NOMO-1 treated with DMSO at 0.1 percent for 48 hours (cell line): ENCODE results near the gene BRMS1L.
A peak's percentile ranks its signal among the peaks of the same experiment; 100 is the strongest.

Source experiments
- DNase-seq: peaks from one replicate; lab custom pipeline; 2025; ENCODE audit not compliant: unreplicated experiment; lab: John Stamatoyannopoulos, UW

Gene BRMS1L

DNA sequence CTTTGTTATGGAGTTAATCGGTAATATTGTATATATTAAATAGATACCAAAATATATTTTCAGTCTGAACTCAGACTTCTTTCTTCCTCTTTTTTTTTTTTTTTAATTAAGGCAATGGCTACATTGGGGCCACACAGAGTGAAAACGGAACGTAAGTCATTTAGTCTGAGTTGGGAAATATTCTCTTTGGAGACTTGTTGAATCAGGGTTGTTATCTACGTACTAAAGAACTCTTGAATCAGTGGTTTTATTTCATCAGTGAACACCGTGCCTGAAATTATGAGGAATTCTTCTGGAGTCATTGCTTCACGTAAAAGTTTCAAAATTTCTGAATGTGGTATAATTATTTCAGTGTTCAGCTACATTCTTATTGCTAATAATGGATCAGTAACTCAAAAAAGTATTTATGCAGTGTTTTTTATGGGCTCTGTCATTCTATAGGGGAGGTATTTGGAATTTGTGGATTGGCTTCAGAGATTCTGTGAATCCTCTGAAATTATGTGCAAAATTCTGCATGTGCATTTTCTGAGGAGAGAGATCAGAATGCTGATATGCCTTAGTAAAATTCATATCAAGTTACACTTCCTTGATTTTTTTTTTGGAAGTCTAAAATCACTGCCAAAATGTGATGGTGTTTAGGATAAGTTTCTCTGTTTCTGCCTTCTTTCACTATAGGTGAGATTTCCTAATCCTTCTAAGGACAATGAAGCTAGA lies 39.6 kb downstream of the BRMS1L start:
- peak; percentile 91 for DNase-seq

DNA sequence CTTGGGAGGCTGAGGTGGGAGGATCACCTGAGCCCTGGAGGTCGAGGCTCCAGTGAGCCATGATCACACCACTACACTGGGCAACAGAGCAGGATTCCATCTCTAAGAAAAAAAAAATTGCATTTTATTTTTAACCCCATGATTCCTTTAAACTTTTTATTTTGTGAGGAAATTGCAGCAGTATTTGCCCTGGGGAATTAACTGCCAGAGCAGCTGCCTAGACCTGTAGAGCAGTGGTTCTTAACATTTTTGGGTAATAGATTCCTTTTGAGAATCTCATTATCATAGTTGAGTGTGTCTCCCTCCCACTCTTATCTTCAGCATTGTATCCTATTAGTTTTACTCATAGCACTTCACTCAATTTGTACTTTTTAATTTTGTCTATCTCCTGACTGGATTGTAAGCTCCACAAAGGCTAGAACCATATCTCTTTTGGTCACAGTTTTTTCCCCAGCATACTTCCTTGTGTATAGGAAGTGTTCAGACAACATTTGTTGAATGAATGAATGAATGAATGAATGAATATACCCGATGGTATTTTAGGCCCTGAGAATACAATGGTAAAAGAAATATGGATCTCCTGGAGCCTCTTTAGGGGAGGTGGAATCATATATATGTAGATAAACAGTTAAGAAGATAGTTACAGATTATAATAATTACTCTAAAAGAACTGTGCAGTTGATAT lies 40.6 kb downstream of the BRMS1L start:
- DNase-seq = no peak

DNA sequence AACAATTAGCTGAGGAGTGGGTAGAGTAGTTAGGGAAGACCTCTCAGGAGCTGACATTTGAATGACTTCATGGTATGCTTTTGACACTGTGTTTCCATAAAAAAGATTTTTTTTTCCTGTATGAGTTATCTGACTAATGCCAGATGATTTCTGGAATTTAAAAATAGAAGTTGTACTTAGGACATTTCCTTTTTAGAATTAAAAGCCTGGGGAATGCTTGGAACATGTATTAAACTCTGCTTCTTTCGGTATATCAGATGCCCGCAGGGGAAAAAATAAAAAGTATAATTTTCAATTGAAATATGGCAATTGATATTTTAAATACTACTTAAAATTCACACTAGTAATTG lies 41.1 kb downstream of the BRMS1L start:
- no peak for DNase-seq

DNA sequence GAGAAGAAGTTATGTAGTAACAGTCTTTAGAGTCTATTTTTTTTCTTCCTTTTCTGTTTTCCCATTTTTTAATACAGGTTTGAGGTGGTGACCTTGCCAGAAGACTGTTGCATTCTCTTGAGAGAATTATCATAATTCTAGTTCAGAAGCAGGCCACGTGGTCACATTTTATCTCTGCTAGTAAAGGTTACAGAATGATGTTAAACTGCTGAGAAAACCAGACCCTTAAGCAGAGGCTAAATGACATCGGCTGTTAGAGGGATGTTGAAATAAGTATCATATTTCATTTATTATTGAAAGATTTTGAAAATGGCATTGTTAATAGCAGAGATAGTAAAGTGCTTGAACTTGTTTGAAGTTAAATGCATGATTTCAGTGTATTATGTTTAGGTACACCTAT lies 49.2 kb downstream of the BRMS1L start:
- no peak for DNase-seq

DNA sequence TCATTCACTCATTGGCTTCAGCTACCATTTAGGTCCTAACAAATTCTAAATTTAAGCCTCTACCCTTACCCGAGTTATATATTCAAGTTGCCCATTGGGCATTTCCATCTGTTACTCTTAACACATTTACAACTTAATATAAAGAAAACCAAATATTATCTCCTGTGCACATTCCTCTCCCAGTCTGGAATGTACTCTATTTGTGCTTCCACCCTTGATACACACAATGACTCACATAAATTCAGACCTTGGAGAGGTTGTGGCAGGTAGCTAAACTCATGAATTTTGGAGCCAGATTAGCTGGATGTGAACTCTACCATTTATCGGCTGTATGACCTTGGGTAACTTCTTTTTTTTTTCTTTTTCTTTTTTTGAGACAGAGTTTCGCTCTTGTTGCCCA lies 51.1 kb downstream of the BRMS1L start:
- no peak for DNase-seq

DNA sequence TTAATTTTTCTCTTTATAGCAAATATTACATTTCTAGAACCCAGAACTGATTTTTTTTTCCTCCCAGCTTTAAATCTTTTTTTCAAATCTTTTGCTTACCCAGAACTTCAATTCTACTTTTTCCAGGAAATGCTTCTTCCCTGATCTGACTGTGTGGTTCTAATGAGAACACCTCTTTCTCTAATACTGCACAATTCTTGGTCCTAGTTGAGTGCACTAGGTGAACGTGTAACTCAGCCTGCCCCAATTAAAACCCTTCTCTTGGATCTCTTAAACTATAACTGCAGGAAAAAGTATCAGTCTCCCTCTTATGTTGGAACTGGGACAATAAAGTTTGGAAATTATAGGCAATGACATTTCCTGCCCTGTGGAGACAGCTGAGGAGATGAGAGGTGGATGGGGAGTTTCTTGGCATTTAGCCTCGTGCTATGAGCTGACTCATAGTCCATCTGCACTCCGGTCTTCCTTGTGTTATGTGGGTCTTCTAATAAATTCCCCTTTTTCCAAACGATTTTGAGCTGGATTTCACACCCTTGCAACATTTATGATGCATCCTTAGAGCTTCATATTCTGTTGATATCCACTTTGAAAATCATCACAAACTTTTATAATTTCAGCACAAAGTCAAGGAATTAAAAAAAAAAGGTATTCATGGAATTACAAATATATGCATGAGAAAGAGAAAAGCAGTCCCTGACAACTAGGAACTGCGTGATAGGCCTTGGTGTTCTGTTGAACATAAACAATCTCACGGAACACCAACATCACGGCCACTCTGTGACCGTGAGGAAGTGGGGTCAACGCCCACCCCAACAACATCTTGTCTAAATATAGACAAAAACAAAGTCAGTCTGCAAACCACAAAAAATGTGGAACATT lies 52.4 kb downstream of the BRMS1L start:
- DNase-seq = no peak

DNA sequence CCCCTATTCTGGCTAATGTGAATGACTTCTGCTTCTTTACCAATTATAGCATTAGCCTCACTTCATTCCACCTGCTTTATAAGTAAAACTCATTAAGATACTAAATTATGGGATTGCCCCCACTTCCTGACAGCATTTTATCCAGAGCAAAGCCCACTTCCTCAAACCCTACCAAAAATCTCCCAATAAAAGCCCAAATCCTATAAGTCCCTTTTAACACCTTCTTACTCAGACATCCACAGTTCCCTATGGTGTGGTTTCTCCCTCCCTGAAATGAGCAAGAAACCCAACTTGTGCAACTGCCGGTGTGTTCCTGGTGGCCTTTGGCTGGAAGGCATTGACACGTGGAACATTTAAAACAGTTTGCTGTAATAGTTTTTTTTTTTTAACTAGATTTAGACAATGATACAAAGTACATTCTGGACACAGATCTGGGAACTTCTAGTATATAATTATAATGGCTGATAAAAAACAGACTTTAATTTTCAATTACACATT lies 53.1 kb downstream of the BRMS1L start:
- DNase-seq = peak; percentile 42

DNA sequence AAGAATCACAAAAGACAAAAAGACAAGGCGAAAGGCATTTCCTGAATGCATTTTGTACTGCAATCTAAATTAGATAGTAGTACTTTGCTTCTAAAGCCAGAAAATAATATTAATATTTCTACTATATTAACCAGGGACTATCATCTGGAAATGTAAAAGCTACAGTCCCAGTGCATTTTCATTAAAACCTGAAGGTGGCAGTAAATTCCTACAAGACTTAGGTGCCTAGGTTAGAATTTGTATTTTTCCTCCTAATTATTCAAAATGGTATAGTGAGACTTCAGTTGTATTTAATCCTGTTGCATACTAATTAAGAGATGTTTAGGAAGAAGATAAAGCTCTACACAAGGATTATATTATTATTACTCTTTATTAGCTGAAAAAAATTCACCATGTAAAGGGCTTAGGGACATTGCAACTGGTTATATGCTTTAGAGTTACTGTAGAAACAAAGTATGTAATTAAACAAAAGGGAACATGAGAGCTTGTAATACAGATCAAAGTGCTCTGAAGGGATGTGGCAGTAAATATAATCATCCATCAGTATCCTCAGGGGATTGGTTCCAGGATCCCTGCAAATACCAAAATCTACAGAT lies 53.6 kb downstream of the BRMS1L start:
- no peak for DNase-seq

DNA sequence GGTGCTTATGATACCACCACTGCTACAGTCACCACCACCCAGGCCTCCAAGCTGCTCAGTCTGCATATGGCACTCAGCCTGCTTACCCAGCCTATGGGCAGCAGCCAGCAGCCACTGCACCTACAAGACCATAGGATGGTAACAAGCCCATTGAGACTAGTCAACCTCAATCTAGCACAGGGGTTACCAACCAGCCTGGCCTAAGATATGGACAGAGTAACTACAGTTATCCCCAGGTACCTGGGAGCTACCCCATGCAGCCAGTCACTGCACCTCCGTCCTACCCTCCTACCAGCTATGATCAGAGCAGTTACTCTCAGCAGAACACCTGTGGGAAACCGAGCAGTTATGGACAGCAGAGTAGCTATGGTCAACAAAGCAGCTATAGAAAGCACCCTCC lies 55.1 kb downstream of the BRMS1L start:
- DNase-seq = no peak

DNA sequence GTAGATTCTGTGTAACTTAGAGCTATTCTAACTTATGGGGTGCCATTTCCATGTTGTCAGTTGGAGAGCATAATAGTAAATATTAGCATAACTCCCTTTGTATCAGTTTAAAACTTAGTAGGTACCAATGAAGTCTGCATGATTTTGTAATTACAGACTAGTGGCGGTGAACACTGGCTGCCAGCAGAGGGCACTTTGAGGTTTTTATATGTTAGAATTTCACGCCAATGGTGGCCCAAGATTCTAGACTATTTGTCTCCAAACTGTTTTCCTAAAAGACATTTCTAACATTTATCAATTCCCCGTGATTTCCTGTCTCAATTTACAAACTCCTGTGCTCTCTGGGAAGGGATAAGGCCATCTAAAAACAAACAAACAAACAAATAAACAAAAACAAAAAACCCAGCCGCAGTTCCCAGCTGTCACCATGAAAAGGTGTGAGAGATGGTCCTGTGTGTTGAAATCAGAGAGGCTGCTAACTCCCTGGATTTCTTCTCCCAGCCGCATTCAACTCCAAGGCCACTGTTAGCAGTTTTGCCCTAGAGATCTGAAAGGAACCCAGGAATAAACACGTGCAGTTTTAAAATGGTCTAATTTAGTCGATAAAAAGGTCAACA lies 57.6 kb downstream of the BRMS1L start:
- peak; percentile 16 for DNase-seq

DNA sequence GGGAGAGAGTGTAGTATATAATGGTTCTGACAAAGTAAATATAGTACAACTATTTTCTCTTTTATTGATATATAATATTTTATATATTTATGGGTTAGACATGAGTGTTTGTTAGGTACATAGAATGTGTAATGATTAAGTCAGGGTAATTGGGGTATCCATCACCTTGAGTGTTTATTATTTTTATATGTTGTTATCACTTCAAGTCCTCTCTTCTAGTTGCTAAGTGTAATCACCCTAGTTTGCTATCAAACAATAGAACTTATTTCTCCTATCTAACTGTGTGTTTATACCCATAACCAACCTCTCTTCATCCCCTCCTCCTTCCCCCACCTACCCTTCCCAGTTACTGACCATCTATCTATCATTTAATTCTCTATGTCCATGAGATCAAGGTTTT lies 64.2 kb downstream of the BRMS1L start:
- DNase-seq = no peak

DNA sequence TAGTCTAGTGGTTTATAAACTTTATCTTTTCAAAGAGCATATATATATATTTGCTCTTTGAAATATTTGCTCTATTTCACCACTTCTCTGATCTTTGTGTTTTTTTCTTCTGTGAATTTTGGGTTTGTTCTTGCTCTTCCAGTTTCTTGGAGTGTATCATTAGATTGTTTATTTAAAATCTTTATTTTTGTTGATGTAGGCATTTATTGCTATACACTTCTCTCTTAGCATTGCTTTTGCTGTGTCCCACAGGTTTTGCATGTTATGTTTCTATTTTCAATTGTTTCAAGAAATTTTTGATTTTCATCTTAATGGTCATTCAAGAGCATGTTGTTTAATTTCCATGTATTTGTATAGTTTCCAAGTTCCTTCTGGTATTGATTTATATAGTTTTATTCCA lies 69.1 kb downstream of the BRMS1L start:
- no peak for DNase-seq

DNA sequence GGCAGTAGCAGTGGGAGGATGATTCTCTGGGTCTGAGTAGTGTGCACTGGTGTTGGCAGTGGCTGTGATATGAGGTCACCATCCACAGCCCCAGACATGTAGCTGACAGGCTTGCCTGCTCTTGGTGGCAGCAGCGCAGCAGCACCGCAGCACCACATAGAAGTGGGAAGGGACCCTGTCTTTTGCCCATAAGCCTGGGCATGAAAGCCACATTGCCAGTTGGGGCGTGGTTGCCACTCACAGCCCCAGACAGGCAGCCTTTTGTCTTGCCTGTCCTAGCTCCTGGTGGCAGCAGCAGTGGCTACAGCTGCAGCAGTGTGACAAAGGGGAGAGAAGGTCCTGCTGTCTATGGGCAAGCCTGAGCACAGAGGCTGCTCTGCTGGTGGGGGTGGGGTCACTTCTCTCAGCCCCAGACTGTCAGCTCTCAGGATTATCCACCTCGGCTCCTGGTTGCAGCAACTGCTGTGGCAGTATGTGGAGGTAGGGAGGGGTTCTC lies 71.5 kb downstream of the BRMS1L start:
- no peak for DNase-seq

DNA sequence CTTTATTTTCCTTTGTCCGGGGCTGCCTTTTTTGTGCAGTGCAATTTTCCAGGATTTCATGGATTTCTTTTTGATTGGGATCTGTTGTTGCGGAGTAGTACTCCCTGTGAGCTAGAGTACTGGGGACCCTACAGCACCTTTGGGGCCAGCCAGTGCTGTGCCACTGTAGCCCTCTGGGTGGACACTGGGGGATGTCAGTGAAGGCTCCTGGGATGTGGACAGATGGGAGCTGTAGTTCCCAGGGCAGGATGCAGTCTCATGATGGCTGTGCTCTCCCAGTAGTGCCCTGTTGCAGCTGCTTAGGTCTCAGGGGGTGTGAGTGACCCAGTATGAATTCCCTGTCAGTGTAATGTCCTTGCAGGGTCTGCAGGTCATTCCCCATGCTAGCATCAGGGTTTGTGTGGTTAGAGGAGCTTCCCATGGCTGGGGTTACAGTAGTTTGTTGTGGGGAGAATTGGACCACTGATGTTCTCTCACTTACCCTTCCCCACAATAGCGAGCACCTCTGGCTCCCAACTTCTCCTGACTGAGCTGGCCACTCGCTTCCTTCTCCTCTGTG lies 72.2 kb downstream of the BRMS1L start:
- no peak for DNase-seq

DNA sequence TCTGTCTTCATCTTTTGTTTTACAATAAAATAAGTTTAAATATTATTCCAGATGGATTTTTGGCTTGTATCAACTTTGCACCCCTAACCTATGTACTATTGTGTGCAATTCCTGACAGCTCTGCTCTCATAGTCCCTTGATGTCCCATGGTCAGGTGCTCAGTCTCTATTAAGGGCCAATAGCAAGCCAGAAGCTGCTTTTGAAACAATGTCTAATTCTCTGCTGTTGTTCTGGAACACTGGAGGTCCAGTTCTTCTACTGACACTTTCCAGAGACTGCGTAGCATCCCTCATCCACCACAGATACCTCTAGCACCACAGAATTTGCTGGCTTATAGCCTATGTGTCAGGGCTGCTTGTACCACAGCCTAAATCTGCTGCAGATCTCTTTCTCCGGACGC lies 74.6 kb downstream of the BRMS1L start:
- no peak for DNase-seq

DNA sequence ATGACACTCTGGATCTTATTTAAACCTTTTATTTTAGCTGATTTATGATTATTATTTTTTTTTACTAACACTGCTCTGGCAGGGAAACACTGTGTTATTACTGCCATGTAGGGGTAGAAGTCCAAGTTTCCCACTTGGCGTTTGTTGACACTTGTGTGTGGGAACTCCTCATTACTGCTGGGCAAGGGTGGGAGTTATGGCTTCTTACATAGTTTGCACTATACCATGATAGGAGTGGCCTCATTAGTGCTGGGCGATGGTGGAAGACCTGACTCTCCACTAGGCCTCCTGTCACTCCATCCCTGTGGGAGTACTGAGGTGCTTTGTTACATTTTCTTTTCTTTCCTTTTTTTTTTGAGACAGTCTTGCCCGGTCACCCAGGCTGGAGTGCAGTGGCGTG lies 83.5 kb downstream of the BRMS1L start:
- no peak for DNase-seq

DNA sequence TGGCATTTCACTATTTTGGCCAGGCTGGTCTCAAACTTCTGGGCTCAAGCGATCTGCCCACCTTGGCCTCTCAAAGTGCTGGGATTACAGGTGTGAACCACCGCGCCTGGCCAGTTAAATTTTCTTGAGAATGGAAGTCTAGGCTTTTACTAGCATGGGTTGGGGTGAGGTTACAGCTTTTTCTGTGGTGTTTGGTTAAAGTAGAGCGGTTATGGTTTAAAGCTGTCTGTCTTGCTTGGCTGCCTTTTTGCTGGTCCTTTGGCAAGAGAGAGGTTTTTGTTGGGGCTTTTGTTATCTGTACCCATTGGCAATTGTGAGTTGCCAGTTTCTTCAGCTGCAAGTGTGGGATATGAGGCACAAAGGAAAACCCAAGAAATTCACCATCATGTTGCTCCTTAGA lies 84.1 kb downstream of the BRMS1L start:
- no peak for DNase-seq

DNA sequence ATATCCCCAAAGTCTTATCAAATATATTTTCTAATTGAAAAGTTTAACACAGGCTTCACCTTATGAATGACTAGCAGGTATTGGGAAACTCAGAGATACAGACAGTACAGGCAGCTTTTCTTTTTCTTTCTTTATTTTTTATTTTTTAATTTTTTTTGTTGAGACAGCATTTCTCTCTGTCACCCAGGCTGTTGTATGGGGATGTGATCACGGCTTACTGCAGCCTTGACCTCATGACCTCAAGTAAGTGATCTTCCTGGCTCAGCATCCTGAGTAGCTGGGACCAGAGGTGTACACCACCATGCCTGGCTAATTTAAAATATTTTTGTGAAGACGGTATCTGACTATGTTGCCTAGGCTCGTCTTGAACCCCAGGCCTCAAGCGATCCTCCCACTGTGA lies 85.0 kb downstream of the BRMS1L start:
- no peak for DNase-seq

DNA sequence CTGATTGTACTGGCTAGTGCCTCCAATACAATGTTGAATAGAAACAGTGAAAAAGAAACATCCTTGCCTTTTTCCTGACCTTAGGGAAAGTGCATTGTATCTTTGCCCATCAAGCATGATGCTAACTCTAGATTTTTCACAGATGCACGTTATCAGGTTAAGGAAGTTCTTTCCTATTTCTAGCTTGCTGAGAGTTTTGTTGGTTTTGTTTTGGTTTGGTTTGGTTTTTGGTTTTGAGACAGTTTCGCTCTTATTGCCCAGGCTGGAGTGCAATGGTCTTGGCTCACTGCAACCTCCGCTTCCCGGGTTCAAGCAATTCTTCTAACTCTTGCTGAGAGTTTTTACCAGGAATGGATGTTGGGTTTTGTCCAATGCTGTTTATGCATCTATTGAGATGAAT lies 89.0 kb downstream of the BRMS1L start:
- no peak for DNase-seq

DNA sequence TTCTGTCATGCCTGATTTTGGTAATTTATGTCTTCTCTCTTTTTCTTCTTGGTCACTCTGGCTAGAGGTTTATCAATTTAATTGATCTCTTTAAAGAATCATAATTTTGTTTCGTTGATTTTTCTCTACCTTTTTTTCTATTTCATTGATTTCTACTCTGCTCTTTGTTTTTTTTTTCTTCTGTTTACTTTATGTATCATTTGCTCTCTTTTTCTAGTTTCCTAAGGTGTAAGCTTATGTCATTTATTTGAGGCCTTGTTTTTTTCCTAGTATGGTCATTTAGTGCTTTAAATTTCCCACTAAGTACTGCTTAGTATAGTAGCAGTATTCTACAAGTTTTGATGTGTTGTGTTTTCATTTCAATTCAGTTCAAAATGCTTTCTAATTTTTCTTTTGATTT lies 89.6 kb downstream of the BRMS1L start:
- no peak for DNase-seq
